K562 (cell line): ENCODE measurements around the gene ARMC8. TPM values are rescaled to one million over a fixed set of nuclear protein-coding genes. Genes with fewer than 3 reads are reported as not detected.

Experiments
- ATAC-seq: fragments of 200-7000 bp; cut with Tn5 transposase; 3 replicates; pipeline ENCODE4 v1.9.1; 2020; ENCODE audit warnings: moderate library complexity
- BruUV-seq: library from RNA; stranded (reverse); fragments of 400-500 nt; replicated peaks from 2 replicates; lab custom pipeline; 2021; lab: Mats Ljungman, UMichigan
- CTCF ChIA-PET: fragments of 300-600 bp; formaldehyde crosslinking; extraction: SDS; loops from one replicate; lab custom pipeline; 2021; ENCODE audit warnings: low intra/inter-chr PET ratio; lab: Yijun Ruan, JAX
- POLR2A ChIA-PET: fragments of 300-600, 350-650 bp; sonication (Branson Sonifier 250); formaldehyde crosslinking; extraction: SDS; loops from one replicate; lab custom pipeline; 2021; ENCODE audit warnings: antibody characterized with exemption, inconsistent platforms; lab: Yijun Ruan, JAX
- DNase-seq, 4 experiments: peaks; one replicate each; pipeline versions ENCODE4 v3.0.0 to v3.0.0-alpha.2; 2011 to 2018; ENCODE audit warnings: low spot score in 3 of 4, mixed read lengths in 3 of 4; ENCODE audit errors: extremely low read depth in 1 of 4
- FAIRE-seq: peaks from 2 replicates; lab custom pipeline; 2011; peaks lifted over from hg19 to GRCh38; lab: Jason Lieb, UNC
- H2AFZ ChIP-seq: 2 replicates; pipeline ENCODE4 v1.6.0; 2011; ENCODE audit warnings: low read depth, low read length, control low read depth, inconsistent platforms
- H3K27ac ChIP-seq: fragments of 200-600 bp; 3 replicates; pipeline ENCODE4 v1.8.0; 2011; ENCODE audit warnings: low read depth, mild to moderate bottlenecking, control low read depth, inconsistent platforms, low read length, moderate library complexity, mixed read lengths; ENCODE audit errors: extremely low read depth
- H3K27me3 ChIP-seq, 2 experiments: fragments of 300-600 bp in 1 of 2; 2 replicates in 1 of 2; 3 replicates in 1 of 2; pipeline versions ENCODE4 v1.6.0 to v1.8.0; 2011; ENCODE audit warnings: inconsistent platforms in 2 of 2, low read length in 2 of 2, mild to moderate bottlenecking in 1 of 2, mixed read lengths in 1 of 2, moderate library complexity in 1 of 2; ENCODE audit not compliant: control insufficient read depth in 2 of 2, insufficient read depth in 2 of 2
- H3K36me3 ChIP-seq: fragments of 300-600 bp; 3 replicates; pipeline ENCODE4 v1.8.0; 2011; ENCODE audit warnings: mild to moderate bottlenecking, low read length, inconsistent platforms; ENCODE audit not compliant: control insufficient read depth, insufficient read depth
- H3K4me1 ChIP-seq, 2 experiments: fragments of 200-600 bp in 1 of 2; replicated peaks in 1 of 2; 2 replicates in 1 of 2; 3 replicates in 1 of 2; pipeline versions ENCODE4 v1.5.1 to v1.8.0; 2011; ENCODE audit warnings: inconsistent platforms in 2 of 2, low read length in 2 of 2, mild to moderate bottlenecking in 1 of 2, mixed read lengths in 1 of 2, moderate library complexity in 1 of 2; ENCODE audit not compliant: control insufficient read depth in 2 of 2, insufficient read depth in 2 of 2
- H3K4me2 ChIP-seq: 2 replicates; pipeline ENCODE4 v1.6.1; 2011; ENCODE audit warnings: low read length, control low read depth, inconsistent platforms, mixed read lengths; ENCODE audit not compliant: insufficient read depth
- H3K4me3 ChIP-seq: fragments of 200-600 bp; sonication (generic), shearing (Covaris generic); 2 replicates; pipeline ENCODE4 v1.5.1; 2016; ENCODE audit warnings: control low read depth, inconsistent platforms
- H3K79me2 ChIP-seq: fragments of 200-600 bp; 3 replicates; pipeline ENCODE4 v1.8.0; 2011; ENCODE audit warnings: low read length, inconsistent platforms; ENCODE audit not compliant: control insufficient read depth, insufficient read depth
- H3K9ac ChIP-seq, 2 experiments: 2 replicates each; pipeline versions ENCODE4 v1.6.0 to v1.6.1; 2011; ENCODE audit warnings: low read depth in 2 of 2, low read length in 2 of 2, control low read depth in 1 of 2, inconsistent platforms in 1 of 2, mild to moderate bottlenecking in 1 of 2, mixed read lengths in 1 of 2; ENCODE audit not compliant: insufficient read depth in 1 of 2
- H3K9me1 ChIP-seq: one replicate; pipeline ENCODE4 v1.6.0; 2011; ENCODE audit warnings: inconsistent platforms, mild to moderate bottlenecking, low read length, moderate library complexity; ENCODE audit not compliant: control insufficient read depth, insufficient read depth
- H3K9me3 ChIP-seq: replicated peaks from 2 replicates; pipeline ENCODE4 v1.5.1; 2011; ENCODE audit warnings: low read depth, low read length, inconsistent platforms; ENCODE audit not compliant: control insufficient read depth, insufficient read depth
- H4K20me1 ChIP-seq: replicated peaks from 2 replicates; pipeline ENCODE4 v1.6.1; 2011; ENCODE audit warnings: low read length, inconsistent platforms, mixed read lengths; ENCODE audit not compliant: control insufficient read depth, insufficient read depth
- ADNP ChIP-seq: fragments of 200-800 bp; sonication (Bioruptor generic); IDR thresholded peaks from 2 replicates; pipeline ENCODE4 v1.6.1; 2016; ENCODE audit warnings: missing genetic modification characterization, missing compliant biosample characterization
- CBX8 ChIP-seq: fragments of 200-600 bp; sonication (generic); IDR thresholded peaks from 2 replicates; pipeline ENCODE4 v1.6.1; 2012; ENCODE audit warnings: borderline replicate concordance, mixed run types, low read depth, mild to moderate bottlenecking, moderate library complexity, mixed read lengths, low read length, control low read depth, inconsistent platforms; ENCODE audit not compliant: poor library complexity, severe bottlenecking; ENCODE audit errors: extremely low read depth
- HDGF ChIP-seq: fragments of 450-650 bp; IDR thresholded peaks from 2 replicates; pipeline ENCODE4 v1.6.1; 2016
- MECOM ChIP-seq: fragments of 250-450 bp; sonication (Bioruptor Pico); IDR thresholded peaks from 2 replicates; pipeline ENCODE4 v1.8.0; 2022; ENCODE audit warnings: inconsistent platforms
- NR4A1 ChIP-seq, 2 experiments: fragments of 250-450 bp in 1 of 2; fragments of 450-650 bp in 1 of 2; sonication (Bioruptor Pico) in 1 of 2; IDR thresholded peaks; 2 replicates each; pipeline versions ENCODE4 v1.4.0 to v1.6.1; 2016 to 2020; ENCODE audit warnings: mild to moderate bottlenecking in 2 of 2, missing compliant biosample characterization in 1 of 2, missing genetic modification characterization in 1 of 2, moderate library complexity in 1 of 2
- OTX1 ChIP-seq: fragments of 450-650 bp; formaldehyde crosslinking; IDR thresholded peaks from 2 replicates; pipeline ENCODE4 v1.4.0; 2022; ENCODE audit warnings: mild to moderate bottlenecking
- SMARCE1 ChIP-seq: fragments of 450-650 bp; IDR thresholded peaks from 2 replicates; pipeline ENCODE4 v1.7.1; 2016; ENCODE audit warnings: mild to moderate bottlenecking
- ZNF224 ChIP-seq: sonication (generic); formaldehyde crosslinking; IDR thresholded peaks from 2 replicates; pipeline ENCODE4 v1.8.0; 2022; ENCODE audit warnings: mild to moderate bottlenecking, missing genetic modification reagents
- ZNF408 ChIP-seq: fragments of 250-450 bp; sonication (Bioruptor Pico); IDR thresholded peaks from 2 replicates; pipeline ENCODE4 v1.4.0; 2020; ENCODE audit warnings: low read depth, mild to moderate bottlenecking, moderate library complexity
- WGBS: fragments of 100-300 bp; shearing (Covaris generic); methylation state at CpG from one replicate; pipeline ENCODE4 v1.1.6; 2016; ENCODE audit warnings: low coverage, mixed read lengths; ENCODE audit not compliant: insufficient coverage; ENCODE audit errors: missing lambda C conversion rate; 5-methylcytosine and 5-hydroxymethylcytosine counted together
- in situ Hi-C: fragments of 300-500 bp; cut with MboI; formaldehyde crosslinking; loops from 4 replicates; pipeline ENCODE4 v1.15.0; 2018; ENCODE audit warnings: inconsistent platforms, mixed read lengths
- intact Hi-C: fragments of 100-400 bp; cut with micrococcal nuclease; formaldehyde crosslinking; loops from 2 replicates; pipeline ENCODE4 v1.14.2; 2022
- polyA plus RNA-seq, 8 experiments: library from polyadenylated mRNA; depleted of rRNA in 4 of 8; stranded (reverse) in 5 of 8; unstranded in 3 of 8; fragments of >200 nt; fragmentation: Nextera tagmentation in 2 of 8; fragmentation: Illumina TruSeq in 1 of 8; extraction: Ambion mirVana in 2 of 8; extraction: Trizol in 1 of 8; gene quantifications; 2 replicates each; pipeline versions ENCODE4 v1.2.1 to v1.2.3, GENCODE V29; 2011 to 2014; ENCODE audit warnings: inconsistent platforms in 1 of 8, missing spikeins in 1 of 8
- total RNA-seq, 7 experiments: library from RNA; depleted of rRNA in 6 of 7; stranded (reverse); fragments of >200 nt in 6 of 7; fragmentation: Illumina TruSeq in 2 of 7; extraction: Trizol in 2 of 7; gene quantifications; 2 replicates each; pipeline versions ENCODE4 v1.2.1 to v1.2.3, GENCODE V29; 2011 to 2021; ENCODE audit warnings: low replicate concordance in 1 of 7
- TF ChIP-seq, protein P1 (sequence below): sonication (generic); formaldehyde crosslinking; IDR thresholded peaks from 2 replicates; pipeline ENCODE4 v1.8.1; 2022; ENCODE audit warnings: missing genetic modification reagents
- TF ChIP-seq, protein P2 (sequence below): fragments of 250-450 bp; sonication (Bioruptor Pico); IDR thresholded peaks from 2 replicates; pipeline ENCODE4 v1.8.0; 2022; ENCODE audit warnings: inconsistent platforms, mild to moderate bottlenecking, moderate library complexity, borderline replicate concordance
- TF ChIP-seq, protein P3 (sequence below): fragments of 450-650 bp; formaldehyde crosslinking; conservative IDR thresholded peaks from 2 replicates; pipeline ENCODE4 v1.4.0; 2022; ENCODE audit warnings: mild to moderate bottlenecking, missing genetic modification characterization
- TF ChIP-seq, protein P4 (sequence below): sonication (generic); formaldehyde crosslinking; IDR thresholded peaks from 2 replicates; pipeline ENCODE4 v1.9.0; 2022; ENCODE audit warnings: mild to moderate bottlenecking, missing genetic modification reagents
- TF ChIP-seq, protein P5 (sequence below): sonication (generic); formaldehyde crosslinking; IDR thresholded peaks from 2 replicates; pipeline ENCODE4 v1.8.0; 2022; ENCODE audit warnings: mild to moderate bottlenecking, low read depth, missing genetic modification reagents

The ARMC8 gene
- total and polyA plus RNA-seq, 9 of the 15 experiments (the other 6 are each of a cell fraction or from before 2014, with no cell fraction given) = 22.4 to 76.1 (median 37.3) TPM

DNA sequence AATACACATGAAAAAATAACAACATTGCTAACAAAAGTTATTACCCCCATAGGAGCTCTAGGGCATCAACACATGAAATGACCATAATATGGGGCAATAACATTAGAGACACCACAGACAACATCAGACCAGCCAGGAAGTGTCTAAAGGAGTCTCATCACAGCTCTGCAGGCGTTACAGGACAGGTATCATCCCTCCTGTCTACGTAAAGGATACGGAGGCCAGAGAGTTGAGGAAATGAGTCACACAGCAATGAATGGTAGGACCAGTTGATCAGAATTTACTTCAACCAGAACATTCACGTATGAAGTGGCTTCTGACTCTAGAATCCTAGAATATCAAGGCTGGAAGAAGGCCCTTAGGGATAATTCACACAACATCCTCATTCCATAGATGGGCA, 140.7 kb downstream of the ARMC8 start:
- DNase-seq (no peak), FAIRE-seq (no peak), ATAC-seq (no peak)
- no peak for TF ChIP-seq ZNF408
- no peak for TF ChIP-seq MECOM (CRISPR knock-in tag)
- TF ChIP-seq, protein P1, sequence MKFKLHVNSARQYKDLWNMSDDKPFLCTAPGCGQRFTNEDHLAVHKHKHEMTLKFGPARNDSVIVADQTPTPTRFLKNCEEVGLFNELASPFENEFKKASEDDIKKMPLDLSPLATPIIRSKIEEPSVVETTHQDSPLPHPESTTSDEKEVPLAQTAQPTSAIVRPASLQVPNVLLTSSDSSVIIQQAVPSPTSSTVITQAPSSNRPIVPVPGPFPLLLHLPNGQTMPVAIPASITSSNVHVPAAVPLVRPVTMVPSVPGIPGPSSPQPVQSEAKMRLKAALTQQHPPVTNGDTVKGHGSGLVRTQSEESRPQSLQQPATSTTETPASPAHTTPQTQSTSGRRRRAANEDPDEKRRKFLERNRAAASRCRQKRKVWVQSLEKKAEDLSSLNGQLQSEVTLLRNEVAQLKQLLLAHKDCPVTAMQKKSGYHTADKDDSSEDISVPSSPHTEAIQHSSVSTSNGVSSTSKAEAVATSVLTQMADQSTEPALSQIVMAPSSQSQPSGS (CRISPR knock-in tag) = no peak
- TF ChIP-seq NR4A1 (CRISPR knock-in tag; IDR thresholded peaks at IDR 0.05) = no peak
- no peak for TF ChIP-seq NR4A1 (tag; IDR thresholded peaks at IDR 0.05)
- TF ChIP-seq ZNF224 (CRISPR knock-in tag) = no peak
- no peak for TF ChIP-seq SMARCE1
- TF ChIP-seq OTX1 (CRISPR knock-in tag) = no peak
- TF ChIP-seq, protein P2, sequence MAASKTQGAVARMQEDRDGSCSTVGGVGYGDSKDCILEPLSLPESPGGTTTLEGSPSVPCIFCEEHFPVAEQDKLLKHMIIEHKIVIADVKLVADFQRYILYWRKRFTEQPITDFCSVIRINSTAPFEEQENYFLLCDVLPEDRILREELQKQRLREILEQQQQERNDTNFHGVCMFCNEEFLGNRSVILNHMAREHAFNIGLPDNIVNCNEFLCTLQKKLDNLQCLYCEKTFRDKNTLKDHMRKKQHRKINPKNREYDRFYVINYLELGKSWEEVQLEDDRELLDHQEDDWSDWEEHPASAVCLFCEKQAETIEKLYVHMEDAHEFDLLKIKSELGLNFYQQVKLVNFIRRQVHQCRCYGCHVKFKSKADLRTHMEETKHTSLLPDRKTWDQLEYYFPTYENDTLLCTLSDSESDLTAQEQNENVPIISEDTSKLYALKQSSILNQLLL (CRISPR knock-in tag) = no peak
- no peak for TF ChIP-seq ADNP (tag)
- TF ChIP-seq, protein P3, sequence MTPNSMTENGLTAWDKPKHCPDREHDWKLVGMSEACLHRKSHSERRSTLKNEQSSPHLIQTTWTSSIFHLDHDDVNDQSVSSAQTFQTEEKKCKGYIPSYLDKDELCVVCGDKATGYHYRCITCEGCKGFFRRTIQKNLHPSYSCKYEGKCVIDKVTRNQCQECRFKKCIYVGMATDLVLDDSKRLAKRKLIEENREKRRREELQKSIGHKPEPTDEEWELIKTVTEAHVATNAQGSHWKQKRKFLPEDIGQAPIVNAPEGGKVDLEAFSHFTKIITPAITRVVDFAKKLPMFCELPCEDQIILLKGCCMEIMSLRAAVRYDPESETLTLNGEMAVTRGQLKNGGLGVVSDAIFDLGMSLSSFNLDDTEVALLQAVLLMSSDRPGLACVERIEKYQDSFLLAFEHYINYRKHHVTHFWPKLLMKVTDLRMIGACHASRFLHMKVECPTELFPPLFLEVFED (CRISPR knock-in tag) = no peak
- TF ChIP-seq, protein P4, sequence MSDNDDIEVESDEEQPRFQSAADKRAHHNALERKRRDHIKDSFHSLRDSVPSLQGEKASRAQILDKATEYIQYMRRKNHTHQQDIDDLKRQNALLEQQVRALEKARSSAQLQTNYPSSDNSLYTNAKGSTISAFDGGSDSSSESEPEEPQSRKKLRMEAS (CRISPR knock-in tag) = no peak
- TF ChIP-seq, protein P5, sequence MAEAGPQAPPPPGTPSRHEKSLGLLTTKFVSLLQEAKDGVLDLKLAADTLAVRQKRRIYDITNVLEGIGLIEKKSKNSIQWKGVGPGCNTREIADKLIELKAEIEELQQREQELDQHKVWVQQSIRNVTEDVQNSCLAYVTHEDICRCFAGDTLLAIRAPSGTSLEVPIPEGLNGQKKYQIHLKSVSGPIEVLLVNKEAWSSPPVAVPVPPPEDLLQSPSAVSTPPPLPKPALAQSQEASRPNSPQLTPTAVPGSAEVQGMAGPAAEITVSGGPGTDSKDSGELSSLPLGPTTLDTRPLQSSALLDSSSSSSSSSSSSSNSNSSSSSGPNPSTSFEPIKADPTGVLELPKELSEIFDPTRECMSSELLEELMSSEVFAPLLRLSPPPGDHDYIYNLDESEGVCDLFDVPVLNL = no peak
- no peak for TF ChIP-seq HDGF
- no peak for TF ChIP-seq CBX8
- 26% methylated on average over 4 of the region's 4 CpGs for WGBS
- H3K4me2 ChIP-seq = no peak overlapping the region
- ChIA-PET POLR2A (interaction anchor here (1.0 to 1.2 kb wide), 2 partner anchors 12 to 23 kb away, joined by 3 read pairs; no protein-coding TSS in a partner anchor), CTCF (no interaction called here)
- no TSS peak for BruUV-seq
- no peak overlapping the region for H2AFZ ChIP-seq
- H4K20me1 ChIP-seq = no peaks in the 10 kb centered on the region
- peaks cover 10 to 11% of the 10 kb centered on the region in 2 experiments; a peak in 4 of 5 replicates for H3K4me1 ChIP-seq
- intact Hi-C loops (loop anchor here (10.0 kb wide), 1 partner anchor 263 kb away; no protein-coding TSS in a partner anchor), in situ Hi-C loops (no loop called here)
- no peak overlapping the region for H3K9ac ChIP-seq
- no peaks in the 10 kb centered on the region for H3K9me3 ChIP-seq
- no peak overlapping the region for H3K4me3 ChIP-seq
- no peaks in the 10 kb centered on the region for H3K79me2 ChIP-seq
- H3K36me3 ChIP-seq = no peaks in the 10 kb centered on the region
- H3K9me1 ChIP-seq = no peaks in the 10 kb centered on the region
- H3K27me3 ChIP-seq = no peaks in the 10 kb centered on the region; a peak in 1 of 5 replicates
- H3K27ac ChIP-seq = no peak overlapping the region
